Adipocyte (in vitro differentiated cells): ENCODE data around the gene FCRL6.

ENCODE experiments used
- DNase-seq: peaks from one replicate; pipeline ENCODE4 v3.0.0-alpha.2; 2015; ENCODE audit warnings: low read depth
- H3K27me3 ChIP-seq: replicated peaks from 2 replicates; pipeline ENCODE4 v1.7.0; 2013; ENCODE audit warnings: mild to moderate bottlenecking, low read length, moderate library complexity; ENCODE audit not compliant: control insufficient read depth, insufficient read depth
- H3K36me3 ChIP-seq: 2 replicates; pipeline ENCODE4 v1.7.0; 2013; ENCODE audit warnings: low read length, mild to moderate bottlenecking, moderate library complexity; ENCODE audit not compliant: control insufficient read depth, insufficient read depth, severe bottlenecking
- H3K4me1 ChIP-seq: 2 replicates; pipeline ENCODE4 v1.7.0; 2013; ENCODE audit warnings: mild to moderate bottlenecking, low read length, moderate library complexity; ENCODE audit not compliant: control insufficient read depth, insufficient read depth
- H3K4me3 ChIP-seq: 2 replicates; pipeline ENCODE4 v1.7.0; 2013; ENCODE audit warnings: mild to moderate bottlenecking, low read length, moderate library complexity
- H3K9ac ChIP-seq: 2 replicates; pipeline ENCODE4 v1.7.0; 2013; ENCODE audit warnings: mild to moderate bottlenecking, low read length, moderate library complexity
- H3K9me3 ChIP-seq: 2 replicates; pipeline ENCODE4 v1.7.0; 2013; ENCODE audit warnings: mild to moderate bottlenecking, low read length, moderate library complexity; ENCODE audit not compliant: control insufficient read depth

The FCRL6 gene

GRCh38 chr1:159802111-159802510 lies at the start of gene FCRL6:
TSS of gene FCRL6 (plus strand) at chr1:159802360. CDS start at chr1:159802425, 65 bp downstream.
- H3K4me1 ChIP-seq: peaks cover 20% of the 10 kb centered on the region
- H3K9ac ChIP-seq: no peak within 1 kb of the TSS
- H3K27me3 ChIP-seq: peaks cover 3% of the 10 kb centered on the region
- no peaks in the 10 kb centered on the region for H3K9me3 ChIP-seq
- H3K4me3 ChIP-seq: no peak within 1 kb of the TSS
- no peaks in the 10 kb centered on the region for H3K36me3 ChIP-seq
- no peak for DNase-seq

DNA sequence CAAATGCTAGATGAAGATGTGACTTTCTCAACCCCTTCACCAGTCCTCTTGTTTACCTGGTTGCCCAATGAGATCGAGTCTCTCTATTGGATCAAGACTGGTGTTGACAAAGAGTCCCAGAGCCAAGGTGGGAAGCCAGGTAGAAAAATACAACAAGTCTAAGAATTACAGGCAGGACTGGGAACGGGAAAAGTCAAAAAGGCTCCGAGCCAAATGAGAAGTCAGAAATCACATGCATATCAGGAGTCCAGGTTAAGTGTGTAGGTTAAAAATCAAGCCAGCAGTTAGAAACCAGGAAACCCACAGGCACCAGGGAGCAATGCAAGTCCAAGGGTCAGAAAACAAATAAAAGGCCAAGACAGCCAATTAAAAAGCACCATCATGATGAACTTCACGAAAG lies 48.8 kb upstream of the FCRL6 start:
- Histone ChIP-seq H3K9me3 (no peaks in the 10 kb centered on the region), H3K36me3 (no peaks in the 10 kb centered on the region), H3K27me3 (no peaks in the 10 kb centered on the region), H3K4me3 (no peak overlapping the region), H3K9ac (no peak overlapping the region), H3K4me1 (peaks cover 58% of the 10 kb centered on the region)
- DNase-seq: no peak

GRCh38 chr1:159755451-159756007 lies 46.6 kb upstream of the FCRL6 start:
- no peak for DNase-seq
- Histone ChIP-seq H3K27me3 (no peaks in the 10 kb centered on the region), H3K9me3 (no peaks in the 10 kb centered on the region), H3K36me3 (no peaks in the 10 kb centered on the region), H3K9ac (no peak overlapping the region), H3K4me1 (peaks cover 55% of the 10 kb centered on the region), H3K4me3 (no peak overlapping the region)

GRCh38 chr1:159756397-159756796 lies 45.8 kb upstream of the FCRL6 start:
- Histone ChIP-seq H3K4me1 (peaks cover 49% of the 10 kb centered on the region), H3K4me3 (no peak overlapping the region), H3K36me3 (no peaks in the 10 kb centered on the region), H3K27me3 (no peaks in the 10 kb centered on the region), H3K9me3 (no peaks in the 10 kb centered on the region), H3K9ac (peak overlapping the region; percentile 75)
- peak; percentile 75 for DNase-seq

GRCh38 chr1:159763686-159764085 lies 38.5 kb upstream of the FCRL6 start:
- no peaks in the 10 kb centered on the region for H3K36me3 ChIP-seq
- H3K9ac ChIP-seq: no peak overlapping the region
- H3K4me3 ChIP-seq: no peak overlapping the region
- DNase-seq: no peak
- peaks cover 11% of the 10 kb centered on the region for H3K27me3 ChIP-seq
- peaks cover 5% of the 10 kb centered on the region for H3K9me3 ChIP-seq
- H3K4me1 ChIP-seq: peaks cover 6% of the 10 kb centered on the region

GRCh38 chr1:159765806-159766205 lies 36.4 kb upstream of the FCRL6 start:
- Histone ChIP-seq H3K9me3 (peaks cover 5% of the 10 kb centered on the region), H3K4me3 (no peak overlapping the region), H3K9ac (no peak overlapping the region), H3K27me3 (peaks cover 12% of the 10 kb centered on the region), H3K36me3 (no peaks in the 10 kb centered on the region), H3K4me1 (peaks cover 6% of the 10 kb centered on the region)
- no peak for DNase-seq

- no peak overlapping the region for H3K9ac ChIP-seq
- H3K4me1 ChIP-seq: no peaks in the 10 kb centered on the region
- no peak for DNase-seq
- peaks cover 6% of the 10 kb centered on the region for H3K9me3 ChIP-seq
- H3K4me3 ChIP-seq: no peak overlapping the region
- H3K36me3 ChIP-seq: no peaks in the 10 kb centered on the region
- H3K27me3 ChIP-seq: peaks cover 20% of the 10 kb centered on the region
Measured at GRCh38 chr1:159771127-159771895, 30.8 kb upstream of the FCRL6 start.

DNA sequence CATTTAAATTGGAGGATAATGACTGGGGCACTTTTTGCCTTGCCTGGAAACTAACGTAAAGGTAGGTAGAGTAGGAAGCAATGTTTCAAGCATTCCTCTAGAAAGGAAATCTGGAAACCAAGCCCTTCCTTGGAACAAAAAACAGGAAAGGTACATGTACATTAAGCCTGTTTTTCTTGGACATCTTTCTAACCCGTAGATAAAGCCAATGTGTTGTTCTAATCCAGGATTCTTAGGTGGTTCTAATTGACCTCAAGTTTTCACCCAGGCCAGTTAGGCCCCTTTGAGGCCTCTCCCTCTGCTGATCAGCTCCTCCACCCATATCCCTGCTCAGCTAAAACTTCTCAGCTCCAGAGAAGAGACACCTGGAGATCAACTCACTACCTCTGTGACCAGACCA lies 27.7 kb upstream of the FCRL6 start:
- Histone ChIP-seq H3K36me3 (no peaks in the 10 kb centered on the region), H3K4me1 (peaks cover 5% of the 10 kb centered on the region), H3K9ac (no peak overlapping the region), H3K4me3 (no peak overlapping the region), H3K9me3 (peaks cover 5% of the 10 kb centered on the region), H3K27me3 (peaks cover 14% of the 10 kb centered on the region)
- no peak for DNase-seq

- no peaks in the 10 kb centered on the region for H3K36me3 ChIP-seq
- no peak overlapping the region for H3K4me3 ChIP-seq
- peaks cover 5% of the 10 kb centered on the region for H3K9me3 ChIP-seq
- peaks cover 14% of the 10 kb centered on the region for H3K27me3 ChIP-seq
- peaks cover 14% of the 10 kb centered on the region for H3K4me1 ChIP-seq
- DNase-seq: peak; percentile 34
- H3K9ac ChIP-seq: no peak overlapping the region
Measured at GRCh38 chr1:159775716-159776115, 26.4 kb upstream of the FCRL6 start.

DNA sequence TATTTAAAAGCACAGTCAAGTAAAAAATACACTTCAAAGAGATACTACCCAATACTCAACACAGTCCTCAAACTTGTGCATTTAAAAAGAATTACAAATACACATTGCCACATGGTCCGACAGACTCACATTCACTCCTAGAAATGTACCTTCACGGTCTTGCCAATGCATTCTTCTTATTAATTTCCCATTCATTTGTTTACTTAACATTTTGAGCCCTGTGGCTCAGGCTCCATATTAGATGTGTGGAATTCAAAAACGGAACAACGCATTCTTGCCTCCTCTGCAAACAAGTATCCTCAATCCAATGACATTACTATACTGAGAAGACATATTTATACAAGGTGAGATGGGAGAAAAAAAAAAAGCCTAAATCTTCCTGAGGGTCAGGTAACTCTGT lies 23.9 kb upstream of the FCRL6 start:
- Histone ChIP-seq H3K9ac (no peak overlapping the region), H3K4me1 (peaks cover 19% of the 10 kb centered on the region), H3K27me3 (peaks cover 9% of the 10 kb centered on the region), H3K9me3 (peaks cover 5% of the 10 kb centered on the region), H3K4me3 (no peak overlapping the region), H3K36me3 (no peaks in the 10 kb centered on the region)
- DNase-seq: no peak

DNA sequence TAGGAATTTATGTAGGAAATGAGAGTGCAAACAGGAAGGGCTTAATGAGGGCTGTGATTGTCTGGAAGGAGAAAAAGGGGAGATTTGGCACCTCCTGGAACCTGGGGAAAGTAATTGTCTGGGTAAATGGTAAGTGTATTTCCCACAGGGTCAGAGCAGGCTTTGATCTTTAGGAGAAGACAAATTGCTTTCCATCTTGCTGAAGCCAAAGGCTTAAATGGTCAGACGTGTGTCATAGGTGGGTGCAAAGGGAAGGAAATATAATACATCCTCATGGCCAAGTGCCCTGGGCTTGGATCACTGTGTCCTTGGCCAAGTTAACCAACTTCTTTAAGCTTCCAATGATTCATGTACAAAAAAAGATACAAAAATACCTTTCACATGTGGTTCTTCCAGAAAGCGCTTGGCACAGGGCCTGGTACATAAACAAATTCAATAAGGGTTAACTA lies 22.7 kb upstream of the FCRL6 start:
- Histone ChIP-seq H3K9me3 (peaks cover 5% of the 10 kb centered on the region), H3K4me3 (no peak overlapping the region), H3K27me3 (no peaks in the 10 kb centered on the region), H3K9ac (peak overlapping the region; percentile 73), H3K36me3 (no peaks in the 10 kb centered on the region), H3K4me1 (peaks cover 19% of the 10 kb centered on the region)
- peak; percentile 51 for DNase-seq
